ENCODE results near the gene BDNF.
"Not testable (repeated sequence)": the region's sequence is repeated elsewhere in the genome, so short reads cannot be mapped to it uniquely, and the experiment has no call there.

The BDNF gene

GRCh38 chr11:27700351-27701301, at the start of gene BDNF:
BDNF (minus strand) TSS chr11:27700455; CDS start chr11:27658564, 41,891 bp downstream.
- DNase-seq, result no peak

GRCh38 chr11:27740362-27741013, 40.2 kb upstream of the BDNF start:
- DNase-seq, result no peak

- no peak for DNase-seq
Measured at GRCh38 chr11:27735281-27735680, 35.0 kb upstream of the BDNF start.

GRCh38 chr11:27731803-27732202, 31.5 kb upstream of the BDNF start:
- DNase-seq, result not testable (repeated sequence)

DNA sequence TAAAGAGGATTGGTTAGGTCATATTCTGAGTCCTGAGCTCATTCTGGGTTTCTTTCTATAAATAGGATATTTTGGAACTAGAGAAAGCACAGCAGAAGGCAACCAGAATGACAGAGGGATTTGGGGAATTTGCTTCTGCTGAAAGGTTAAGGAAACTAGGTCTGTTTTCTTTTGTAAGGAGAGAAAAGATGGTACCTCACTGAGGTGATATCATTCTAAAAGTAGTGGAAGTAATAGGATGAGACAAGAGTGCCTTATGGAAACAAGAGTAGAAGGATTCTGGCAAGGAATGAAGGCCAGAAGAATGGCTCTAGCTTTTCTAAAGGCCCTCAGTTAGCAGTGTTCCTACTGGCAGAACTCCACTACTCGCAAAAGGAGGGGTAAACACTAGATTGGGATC, 26.7 kb upstream of the BDNF start:
- no peak for DNase-seq

- no peak for DNase-seq
Measured at GRCh38 chr11:27723687-27724086, 23.4 kb upstream of the BDNF start.

- no peak for DNase-seq
Measured at GRCh38 chr11:27722953-27723344, 22.7 kb upstream of the BDNF start.

- no peak for DNase-seq
Measured at GRCh38 chr11:27722117-27722952, 22.1 kb upstream of the BDNF start.

DNA sequence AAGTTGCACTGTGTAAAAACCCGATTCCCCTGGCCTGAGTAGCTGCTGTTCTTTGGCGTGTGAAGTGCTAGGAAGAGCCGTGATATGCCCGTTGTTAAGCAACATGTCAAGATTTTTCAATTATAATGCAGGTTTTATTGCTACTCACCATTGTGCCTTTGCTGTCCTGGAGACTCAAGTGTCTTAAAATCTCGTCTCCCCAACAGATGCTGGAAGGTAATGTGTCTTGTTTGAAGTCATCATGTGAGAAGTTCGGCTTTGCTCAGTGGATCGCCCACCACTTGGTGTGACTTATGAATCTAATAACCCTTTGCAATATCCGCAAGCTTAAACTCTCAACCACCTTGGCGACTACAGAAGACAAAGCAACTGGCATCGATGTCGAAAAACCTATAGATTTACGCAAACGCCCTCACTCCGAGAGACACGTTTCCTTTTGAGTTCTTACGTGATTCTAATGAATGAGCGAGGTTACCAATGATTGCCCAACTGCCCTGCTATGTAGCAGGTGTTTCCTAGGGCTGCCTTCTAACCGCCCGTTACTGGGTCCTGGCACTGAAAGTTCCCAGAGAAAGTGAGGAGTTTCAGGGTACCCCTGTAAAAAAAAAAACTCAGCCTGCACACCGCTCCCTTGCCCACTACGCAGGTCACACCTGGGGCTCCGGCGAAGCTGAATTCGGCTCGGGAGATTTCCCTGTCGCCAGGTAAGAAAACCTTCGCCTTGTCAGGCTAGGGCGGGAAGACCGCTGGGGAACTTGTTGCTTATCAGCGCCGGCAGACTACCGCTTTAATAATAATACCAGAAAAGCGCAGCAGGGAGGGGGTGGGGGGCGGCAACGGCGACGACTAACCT, 21.2 kb upstream of the BDNF start:
- no peak for DNase-seq

GRCh38 chr11:27720277-27720830, 20.1 kb upstream of the BDNF start:
- DNase-seq, result no peak

DNA sequence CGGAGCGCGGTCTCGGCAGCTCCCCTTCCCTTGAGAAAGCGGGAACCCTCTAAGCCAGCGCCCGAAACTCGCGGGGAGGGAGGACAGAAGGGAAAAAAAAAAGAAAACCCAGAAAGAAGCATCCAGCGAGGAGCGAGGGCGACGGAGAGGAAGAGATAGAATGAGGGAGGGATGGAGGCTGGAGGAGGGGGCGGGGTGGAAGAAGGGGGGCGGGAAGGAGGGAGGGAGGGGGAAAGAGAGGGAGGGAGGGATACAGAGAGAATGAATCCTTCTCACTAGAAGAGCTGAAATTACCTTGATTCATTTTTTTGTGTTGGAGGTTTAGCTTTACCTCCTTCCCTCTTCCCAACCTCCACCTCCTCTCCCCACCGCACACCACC, 19.3 kb upstream of the BDNF start:
- no peak for DNase-seq

DNA sequence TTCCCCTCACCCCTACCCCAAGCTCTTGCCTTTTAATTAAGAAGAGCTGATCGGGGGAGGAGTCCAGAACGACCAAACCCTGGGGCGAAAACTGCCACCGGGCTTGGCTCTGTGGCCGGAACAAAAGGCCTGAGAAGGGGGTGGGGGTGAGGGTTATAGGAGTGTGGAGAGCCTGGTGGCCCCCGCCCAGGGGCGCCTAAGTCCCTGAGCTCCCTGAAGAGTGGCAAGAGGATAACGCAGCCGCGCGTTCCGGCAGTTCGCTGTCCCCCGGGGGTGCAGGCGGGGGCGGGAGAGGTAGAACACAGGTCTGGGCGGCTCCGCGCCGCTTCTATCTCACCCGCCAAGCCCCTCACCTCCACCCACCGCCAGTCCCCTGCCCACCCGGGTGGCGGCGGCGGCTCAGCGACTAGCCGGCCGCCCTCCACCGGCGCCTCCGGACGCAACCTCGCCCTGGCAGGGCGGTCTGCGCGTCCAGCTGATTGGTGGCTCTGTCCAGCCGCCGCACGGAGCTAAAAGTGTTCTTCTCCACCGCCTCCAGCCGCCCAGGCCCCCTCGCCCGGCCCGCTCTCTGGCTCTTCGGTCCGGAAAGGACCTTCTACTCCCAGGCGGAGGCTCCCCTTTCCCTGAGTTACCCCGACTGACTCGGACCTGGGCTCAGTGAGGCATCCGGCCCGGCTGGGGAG, 18.7 kb upstream of the BDNF start:
- no peak for DNase-seq

GRCh38 chr11:27718346-27718862, 18.1 kb upstream of the BDNF start:
- DNase-seq, result peak; percentile 63

DNA sequence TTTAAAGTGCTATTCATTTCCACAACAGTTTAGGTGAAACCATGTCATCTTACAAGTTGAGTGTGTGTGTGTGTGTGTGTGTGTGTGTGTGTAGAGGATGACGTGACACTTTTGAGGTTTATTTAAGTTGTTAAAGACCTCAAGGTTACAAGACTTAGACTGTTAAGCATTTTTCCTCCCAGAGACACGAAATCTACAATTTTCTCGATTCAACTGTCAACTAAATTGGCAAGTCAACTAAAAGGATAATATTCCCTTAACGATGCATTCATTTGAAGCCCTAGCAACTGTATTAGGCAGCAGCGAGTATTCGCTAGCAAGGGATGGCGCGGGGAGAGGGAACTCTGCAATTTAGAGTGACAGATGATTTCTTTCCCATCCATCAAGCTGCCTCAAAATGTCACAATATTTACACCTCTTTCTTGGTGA, 17.6 kb upstream of the BDNF start:
- DNase-seq, result no peak

DNA sequence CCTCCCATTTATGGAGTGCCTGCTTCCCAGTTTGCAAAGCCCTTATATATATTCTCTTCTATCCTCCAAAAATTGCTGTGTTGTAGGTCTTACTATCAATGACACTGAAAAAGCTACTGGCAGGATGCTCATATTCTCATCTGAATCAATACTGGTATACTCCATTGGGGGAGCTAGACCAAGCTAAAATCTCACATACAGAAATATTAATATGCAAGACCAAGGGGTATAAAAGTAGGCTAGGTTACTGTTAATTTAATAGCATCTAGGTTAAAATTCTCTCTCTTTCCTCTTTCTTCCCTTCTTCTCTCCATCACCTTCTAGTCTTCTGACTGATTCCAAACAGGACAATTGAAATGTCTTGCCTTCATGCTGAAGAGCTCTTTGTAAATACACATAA, 17.1 kb upstream of the BDNF start:
- no peak for DNase-seq

DNA sequence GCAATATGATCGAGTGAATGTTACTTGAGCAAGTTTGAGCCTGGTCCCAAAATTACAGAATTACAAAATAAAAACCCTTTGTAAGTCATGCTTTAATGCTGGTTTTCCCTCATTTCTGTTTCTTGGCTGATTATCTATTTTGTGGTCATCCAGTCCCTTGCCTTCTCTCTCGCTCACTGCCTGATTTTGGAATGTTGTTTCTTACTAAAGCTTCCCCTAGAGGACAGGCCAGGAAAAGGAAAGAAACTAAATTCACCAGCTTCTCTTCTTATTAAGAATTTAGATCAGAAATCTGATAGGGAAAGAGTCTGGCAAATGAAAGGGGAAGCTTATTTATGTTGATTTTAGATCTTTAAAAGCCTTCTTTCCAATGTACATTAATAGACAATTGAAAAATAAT, 16.6 kb upstream of the BDNF start:
- no peak for DNase-seq

GRCh38 chr11:27716216-27716615, 16.0 kb upstream of the BDNF start:
- DNase-seq, result no peak

DNA sequence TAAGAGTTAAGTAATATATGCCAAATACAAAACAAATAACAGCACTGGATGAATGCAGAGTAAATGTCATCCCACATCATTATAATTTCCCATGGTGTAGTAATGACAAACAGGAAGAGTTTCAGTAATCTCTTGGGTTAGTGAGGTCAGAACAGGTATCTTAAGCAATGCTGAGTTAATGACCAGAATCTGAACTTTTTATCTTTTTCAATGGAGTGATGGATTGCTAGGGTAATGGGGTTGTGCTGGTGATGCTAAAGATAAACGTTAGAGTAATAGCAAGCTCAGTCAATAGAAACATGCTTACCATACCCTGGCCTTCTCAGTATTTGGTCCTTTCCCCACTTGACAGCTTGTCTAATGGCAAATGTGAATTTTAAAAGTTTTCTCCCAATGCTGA, 11.5 kb upstream of the BDNF start:
- no peak for DNase-seq

- no peak for DNase-seq
Measured at GRCh38 chr11:27710536-27710935, 10.3 kb upstream of the BDNF start.

DNA sequence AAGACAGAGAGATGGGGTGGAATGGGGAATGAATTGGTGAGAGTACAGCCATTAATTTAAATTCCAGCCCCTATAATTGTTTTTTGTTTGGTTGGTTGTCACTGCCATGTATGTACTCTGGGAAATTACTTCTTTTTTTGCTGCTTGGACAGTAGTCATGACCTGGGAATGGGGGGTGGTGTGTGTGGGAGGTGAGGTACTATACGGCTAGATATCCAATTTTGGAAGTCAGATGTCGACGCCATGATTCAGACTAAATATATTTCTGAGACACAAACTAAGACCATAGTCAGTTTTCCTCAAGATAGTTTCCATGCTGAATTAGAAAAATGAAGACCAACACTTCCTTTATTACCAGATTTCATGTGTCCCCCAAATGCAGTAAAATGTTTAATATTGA, 7.4 kb upstream of the BDNF start:
- no peak for DNase-seq

All from DMS 273 treated with DMSO at 0.1 percent for 48 hours (cell line).